HepG2 (cell line): ENCODE measurements around the gene SLC22A12. TPM values are rescaled to one million over a fixed set of nuclear protein-coding genes. Genes with fewer than 3 reads are reported as not detected.

ENCODE experiments used
- CREM ChIP-seq, 2 experiments: sonication (generic) in 1 of 2; formaldehyde crosslinking in 1 of 2; IDR thresholded peaks; 2 replicates each; pipeline versions ENCODE4 v1.4.0 to v1.6.1; 2016 to 2020; ENCODE audit warnings: antibody characterized with exemption in 1 of 2, mild to moderate bottlenecking in 1 of 2, missing genetic modification reagents in 1 of 2
- FOXK1 ChIP-seq: sonication (generic); formaldehyde crosslinking; IDR thresholded peaks from 2 replicates; pipeline ENCODE4 v1.4.0; 2020; ENCODE audit warnings: low read depth, missing genetic modification reagents, borderline replicate concordance
- GATAD1 ChIP-seq: IDR thresholded peaks from 2 replicates; pipeline ENCODE4 v1.6.1; 2016; ENCODE audit warnings: missing genetic modification reagents, missing compliant biosample characterization
- KAT8 ChIP-seq: IDR thresholded peaks from 2 replicates; pipeline ENCODE4 v1.6.1; 2016; ENCODE audit warnings: missing genetic modification reagents, missing compliant biosample characterization
- MYNN ChIP-seq: sonication (generic); formaldehyde crosslinking; IDR thresholded peaks from 2 replicates; pipeline ENCODE4 v1.4.0; 2020; ENCODE audit warnings: mild to moderate bottlenecking, low read depth, missing genetic modification reagents
- YEATS2 ChIP-seq: sonication (generic); formaldehyde crosslinking; IDR thresholded peaks from 2 replicates; pipeline ENCODE4 v1.4.0; 2020; ENCODE audit warnings: missing genetic modification reagents, borderline replicate concordance
- YEATS4 ChIP-seq: sonication (generic); formaldehyde crosslinking; IDR thresholded peaks from 2 replicates; pipeline ENCODE4 v1.4.0; 2020; ENCODE audit warnings: missing genetic modification reagents, borderline replicate concordance
- ZFX ChIP-seq: sonication (generic); formaldehyde crosslinking; IDR thresholded peaks from 2 replicates; pipeline ENCODE4 v1.4.0; 2020; ENCODE audit warnings: mild to moderate bottlenecking, low read depth, missing genetic modification reagents, moderate library complexity
- ZNF7 ChIP-seq: IDR thresholded peaks from 2 replicates; pipeline ENCODE4 v1.6.1; 2016; ENCODE audit warnings: missing biosample characterization, missing genetic modification reagents
- polyA plus RNA-seq, 8 experiments: library from polyadenylated mRNA; depleted of rRNA in 3 of 8; stranded (reverse) in 7 of 8; unstranded in 1 of 8; fragments of >200 nt; fragmentation: Illumina TruSeq in 4 of 8; extraction: Trizol in 4 of 8; gene quantifications; 2 replicates each; pipeline versions ENCODE4 v1.2.1 to v1.2.3, GENCODE V29; 2011 to 2016; ENCODE audit warnings: low read depth in 4 of 8, missing spikeins in 1 of 8, mixed read lengths in 1 of 8; ENCODE audit not compliant: insufficient read depth in 1 of 8
- total RNA-seq, 5 experiments: library from RNA; depleted of rRNA; stranded (reverse); fragments of >200 nt; fragmentation: Illumina TruSeq; extraction: Trizol; gene quantifications; 2 replicates each; pipeline ENCODE4 v1.2.3, GENCODE V29; 2016; ENCODE audit warnings: low read depth in 1 of 5
- TF ChIP-seq, protein P1 (sequence below): sonication (generic); formaldehyde crosslinking; IDR thresholded peaks from 2 replicates; pipeline ENCODE4 v1.4.0; 2020; ENCODE audit warnings: missing genetic modification reagents, borderline replicate concordance
- TF ChIP-seq, protein P2 (sequence below): sonication (generic); formaldehyde crosslinking; conservative IDR thresholded peaks from 2 replicates; pipeline ENCODE4 v1.8.0; 2022; ENCODE audit warnings: low read depth, missing genetic modification reagents
- TF ChIP-seq, protein P3 (sequence below): IDR thresholded peaks from 2 replicates; pipeline ENCODE4 v1.6.1; 2018; ENCODE audit warnings: missing genetic modification reagents
- TF ChIP-seq, protein P4 (sequence below): sonication (generic); formaldehyde crosslinking; IDR thresholded peaks from 2 replicates; pipeline ENCODE4 v1.4.0; 2020; ENCODE audit warnings: low read depth, mild to moderate bottlenecking, missing genetic modification reagents

SLC22A12 gene
- total and polyA plus RNA-seq, 2 of the 13 experiments (the other 11 are each of a cell fraction or from before 2014, with no cell fraction given), result not detected

DNA sequence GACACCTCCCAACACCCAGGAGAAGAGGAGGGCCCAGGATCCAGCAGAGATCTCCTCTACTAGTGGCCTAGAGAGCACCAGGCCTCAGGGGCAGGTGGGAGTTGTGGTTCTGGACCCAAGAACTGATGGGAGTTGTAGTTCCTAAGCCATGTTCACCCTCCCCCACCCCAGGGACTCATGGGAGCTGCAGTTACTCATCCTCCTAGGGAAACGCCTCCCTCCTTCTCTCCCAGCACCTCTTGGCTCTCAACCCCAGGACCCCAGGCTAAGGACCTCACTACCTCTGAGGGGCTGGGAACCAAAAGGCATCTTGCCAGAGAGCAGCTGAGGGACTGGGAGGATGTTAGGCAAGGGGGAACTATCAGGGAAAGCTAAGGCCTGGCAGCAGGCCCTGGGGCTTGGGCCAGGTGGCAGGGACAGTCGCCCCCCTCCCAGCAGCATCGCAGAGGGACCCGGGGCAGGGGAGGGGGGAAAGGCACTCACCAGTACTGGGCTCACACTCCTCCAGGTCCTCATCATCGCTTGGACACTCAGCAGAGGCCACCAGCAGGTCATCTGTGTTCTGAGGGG, 28.9 kb downstream of the SLC22A12 start (continued):
- TF ChIP-seq, protein P1, sequence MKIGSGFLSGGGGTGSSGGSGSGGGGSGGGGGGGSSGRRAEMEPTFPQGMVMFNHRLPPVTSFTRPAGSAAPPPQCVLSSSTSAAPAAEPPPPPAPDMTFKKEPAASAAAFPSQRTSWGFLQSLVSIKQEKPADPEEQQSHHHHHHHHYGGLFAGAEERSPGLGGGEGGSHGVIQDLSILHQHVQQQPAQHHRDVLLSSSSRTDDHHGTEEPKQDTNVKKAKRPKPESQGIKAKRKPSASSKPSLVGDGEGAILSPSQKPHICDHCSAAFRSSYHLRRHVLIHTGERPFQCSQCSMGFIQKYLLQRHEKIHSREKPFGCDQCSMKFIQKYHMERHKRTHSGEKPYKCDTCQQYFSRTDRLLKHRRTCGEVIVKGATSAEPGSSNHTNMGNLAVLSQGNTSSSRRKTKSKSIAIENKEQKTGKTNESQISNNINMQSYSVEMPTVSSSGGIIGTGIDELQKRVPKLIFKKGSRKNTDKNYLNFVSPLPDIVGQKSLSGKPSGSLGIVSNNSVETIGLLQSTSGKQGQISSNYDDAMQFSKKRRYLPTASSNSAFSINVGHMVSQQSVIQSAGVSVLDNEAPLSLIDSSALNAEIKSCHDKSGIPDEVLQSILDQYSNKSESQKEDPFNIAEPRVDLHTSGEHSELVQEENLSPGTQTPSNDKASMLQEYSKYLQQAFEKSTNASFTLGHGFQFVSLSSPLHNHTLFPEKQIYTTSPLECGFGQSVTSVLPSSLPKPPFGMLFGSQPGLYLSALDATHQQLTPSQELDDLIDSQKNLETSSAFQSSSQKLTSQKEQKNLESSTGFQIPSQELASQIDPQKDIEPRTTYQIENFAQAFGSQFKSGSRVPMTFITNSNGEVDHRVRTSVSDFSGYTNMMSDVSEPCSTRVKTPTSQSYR, result peak; percentile 72; the same call in 1 of the 2 replicates
- TF ChIP-seq, protein P2, sequence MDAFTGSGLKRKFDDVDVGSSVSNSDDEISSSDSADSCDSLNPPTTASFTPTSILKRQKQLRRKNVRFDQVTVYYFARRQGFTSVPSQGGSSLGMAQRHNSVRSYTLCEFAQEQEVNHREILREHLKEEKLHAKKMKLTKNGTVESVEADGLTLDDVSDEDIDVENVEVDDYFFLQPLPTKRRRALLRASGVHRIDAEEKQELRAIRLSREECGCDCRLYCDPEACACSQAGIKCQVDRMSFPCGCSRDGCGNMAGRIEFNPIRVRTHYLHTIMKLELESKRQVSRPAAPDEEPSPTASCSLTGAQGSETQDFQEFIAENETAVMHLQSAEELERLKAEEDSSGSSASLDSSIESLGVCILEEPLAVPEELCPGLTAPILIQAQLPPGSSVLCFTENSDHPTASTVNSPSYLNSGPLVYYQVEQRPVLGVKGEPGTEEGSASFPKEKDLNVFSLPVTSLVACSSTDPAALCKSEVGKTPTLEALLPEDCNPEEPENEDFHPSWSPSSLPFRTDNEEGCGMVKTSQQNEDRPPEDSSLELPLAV (CRISPR knock-in tag), result no peak
- TF ChIP-seq, protein P3, sequence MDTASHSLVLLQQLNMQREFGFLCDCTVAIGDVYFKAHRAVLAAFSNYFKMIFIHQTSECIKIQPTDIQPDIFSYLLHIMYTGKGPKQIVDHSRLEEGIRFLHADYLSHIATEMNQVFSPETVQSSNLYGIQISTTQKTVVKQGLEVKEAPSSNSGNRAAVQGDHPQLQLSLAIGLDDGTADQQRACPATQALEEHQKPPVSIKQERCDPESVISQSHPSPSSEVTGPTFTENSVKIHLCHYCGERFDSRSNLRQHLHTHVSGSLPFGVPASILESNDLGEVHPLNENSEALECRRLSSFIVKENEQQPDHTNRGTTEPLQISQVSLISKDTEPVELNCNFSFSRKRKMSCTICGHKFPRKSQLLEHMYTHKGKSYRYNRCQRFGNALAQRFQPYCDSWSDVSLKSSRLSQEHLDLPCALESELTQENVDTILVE, result no peak
- TF ChIP-seq ZFX (CRISPR knock-in tag), result peak; percentile 69
- 0 out of 2 replicates have a peak, but pooled peaks have one; percentile 24 for TF ChIP-seq CREM (IDR thresholded peaks at IDR 0.05)
- TF ChIP-seq CREM (CRISPR knock-in tag; IDR thresholded peaks at IDR 0.05), result no peak
- no peak for TF ChIP-seq YEATS4 (CRISPR knock-in tag)
- TF ChIP-seq KAT8 (CRISPR knock-in tag), result peak; percentile 57; the same call in 1 of the 2 replicates
- peak; percentile 24; the same call in 1 of the 2 replicates for TF ChIP-seq FOXK1
- no peak for TF ChIP-seq MYNN (CRISPR knock-in tag)
- TF ChIP-seq, protein P4, sequence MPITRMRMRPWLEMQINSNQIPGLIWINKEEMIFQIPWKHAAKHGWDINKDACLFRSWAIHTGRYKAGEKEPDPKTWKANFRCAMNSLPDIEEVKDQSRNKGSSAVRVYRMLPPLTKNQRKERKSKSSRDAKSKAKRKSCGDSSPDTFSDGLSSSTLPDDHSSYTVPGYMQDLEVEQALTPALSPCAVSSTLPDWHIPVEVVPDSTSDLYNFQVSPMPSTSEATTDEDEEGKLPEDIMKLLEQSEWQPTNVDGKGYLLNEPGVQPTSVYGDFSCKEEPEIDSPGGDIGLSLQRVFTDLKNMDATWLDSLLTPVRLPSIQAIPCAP (CRISPR knock-in tag), result no peak
- TF ChIP-seq YEATS2 (CRISPR knock-in tag), result peak; percentile 59; the same call in 1 of the 2 replicates
- TF ChIP-seq GATAD1 (CRISPR knock-in tag), result 0 out of 2 replicates have a peak, but pooled peaks have one; percentile 37
- no peak for TF ChIP-seq ZNF7 (CRISPR knock-in tag)
